HepG2 (cell line): ENCODE measurements around the gene SPOP.

Source experiments
- MAF1 ChIP-seq: sonication (generic); formaldehyde crosslinking; IDR thresholded peaks from 2 replicates; pipeline ENCODE4 v1.5.0; 2020; ENCODE audit warnings: missing genetic modification reagents, borderline replicate concordance
- MXI1 ChIP-seq: IDR thresholded peaks from 3 replicates; pipeline ENCODE4 v1.6.1; 2012; ENCODE audit warnings: low read depth, low read length, inconsistent platforms, borderline replicate concordance
- POLR2AphosphoS5 ChIP-seq: IDR thresholded peaks from 2 replicates; pipeline ENCODE4 v1.6.1; 2012; ENCODE audit warnings: low read depth, low read length
- SP1 ChIP-seq, 2 experiments: fragments of 450-650 bp in 1 of 2; sonication (generic) in 1 of 2; formaldehyde crosslinking in 1 of 2; IDR thresholded peaks; 2 replicates each; pipeline versions ENCODE4 v1.4.0 to v1.6.1; 2016 to 2020; ENCODE audit warnings: missing genetic modification reagents in 1 of 2
- ZFX ChIP-seq: sonication (generic); formaldehyde crosslinking; IDR thresholded peaks from 2 replicates; pipeline ENCODE4 v1.4.0; 2020; ENCODE audit warnings: mild to moderate bottlenecking, low read depth, missing genetic modification reagents, moderate library complexity
- ZNF841 ChIP-seq: sonication (generic); formaldehyde crosslinking; IDR thresholded peaks from 2 replicates; pipeline ENCODE4 v1.8.1; 2023; ENCODE audit warnings: missing genetic modification reagents, borderline replicate concordance
- TF ChIP-seq, protein P1 (sequence below): IDR thresholded peaks from 2 replicates; pipeline ENCODE4 v1.6.1; 2016
- TF ChIP-seq, protein P2 (sequence below): sonication (generic); formaldehyde crosslinking; IDR thresholded peaks from 2 replicates; pipeline ENCODE4 v1.8.1; 2023; ENCODE audit warnings: mild to moderate bottlenecking, inconsistent platforms, moderate library complexity, missing genetic modification reagents, borderline replicate concordance
- TF ChIP-seq, protein P3 (sequence below): sonication (generic); formaldehyde crosslinking; IDR thresholded peaks from 2 replicates; pipeline ENCODE4 v1.5.0; 2020; ENCODE audit warnings: mild to moderate bottlenecking, missing genetic modification reagents, moderate library complexity

DNA sequence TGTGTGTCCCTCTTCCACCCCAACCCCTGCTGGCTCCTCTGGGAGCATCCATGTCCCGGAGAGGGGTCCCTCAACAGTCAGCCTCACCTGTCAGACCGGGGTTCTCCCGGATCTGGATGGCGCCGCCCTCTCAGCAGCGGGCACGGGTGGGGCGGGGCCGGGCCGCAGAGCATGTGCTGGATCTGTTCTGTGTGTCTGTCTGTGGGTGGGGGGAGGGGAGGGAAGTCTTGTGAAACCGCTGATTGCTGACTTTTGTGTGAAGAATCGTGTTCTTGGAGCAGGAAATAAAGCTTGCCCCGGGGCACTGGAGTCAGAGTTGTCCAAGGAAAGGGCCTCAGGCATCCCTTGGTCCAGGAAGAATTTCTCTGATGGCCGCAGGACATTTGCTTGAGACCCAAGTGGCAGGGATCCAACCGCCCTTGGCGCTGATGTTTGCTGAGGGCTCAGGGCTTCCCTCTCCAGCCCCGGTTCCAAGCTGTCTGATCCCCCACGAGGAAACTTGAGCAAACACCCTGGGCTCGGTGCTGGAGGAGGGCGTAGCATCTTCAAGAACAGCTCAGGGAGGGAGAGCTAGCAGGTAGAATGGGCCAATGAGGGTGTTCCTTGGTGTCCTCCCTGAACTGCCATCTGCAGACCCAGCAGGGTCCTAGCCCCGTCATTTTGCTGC lies 97.7 kb downstream of the SPOP start:
- TF ChIP-seq, protein P1, sequence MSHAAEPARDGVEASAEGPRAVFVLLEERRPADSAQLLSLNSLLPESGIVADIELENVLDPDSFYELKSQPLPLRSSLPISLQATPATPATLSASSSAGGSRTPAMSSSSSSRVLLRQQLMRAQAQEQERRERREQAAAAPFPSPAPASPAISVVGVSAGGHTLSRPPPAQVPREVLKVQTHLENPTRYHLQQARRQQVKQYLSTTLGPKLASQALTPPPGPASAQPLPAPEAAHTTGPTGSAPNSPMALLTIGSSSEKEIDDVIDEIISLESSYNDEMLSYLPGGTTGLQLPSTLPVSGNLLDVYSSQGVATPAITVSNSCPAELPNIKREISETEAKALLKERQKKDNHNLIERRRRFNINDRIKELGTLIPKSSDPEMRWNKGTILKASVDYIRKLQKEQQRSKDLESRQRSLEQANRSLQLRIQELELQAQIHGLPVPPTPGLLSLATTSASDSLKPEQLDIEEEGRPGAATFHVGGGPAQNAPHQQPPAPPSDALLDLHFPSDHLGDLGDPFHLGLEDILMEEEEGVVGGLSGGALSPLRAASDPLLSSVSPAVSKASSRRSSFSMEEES (CRISPR knock-in tag): no peak
- no peak for TF ChIP-seq MXI1
- TF ChIP-seq ZFX (CRISPR knock-in tag): no peak
- TF ChIP-seq, protein P2, sequence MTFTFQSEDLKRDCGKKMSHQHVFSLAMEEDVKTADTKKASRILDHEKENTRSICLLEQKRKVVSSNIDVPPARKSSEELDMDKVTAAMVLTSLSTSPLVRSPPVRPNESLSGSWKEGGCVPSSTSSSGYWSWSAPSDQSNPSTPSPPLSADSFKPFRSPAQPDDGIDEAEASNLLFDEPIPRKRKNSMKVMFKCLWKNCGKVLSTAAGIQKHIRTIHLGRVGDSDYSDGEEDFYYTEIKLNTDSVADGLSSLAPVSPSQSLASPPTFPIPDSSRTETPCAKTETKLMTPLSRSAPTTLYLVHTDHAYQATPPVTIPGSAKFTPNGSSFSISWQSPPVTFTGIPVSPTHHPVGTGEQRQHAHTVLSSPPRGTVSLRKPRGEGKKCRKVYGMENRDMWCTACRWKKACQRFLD (CRISPR knock-in tag): no peak
- no peak for TF ChIP-seq POLR2AphosphoS5
- no peak for TF ChIP-seq ZNF841 (CRISPR knock-in tag)
- TF ChIP-seq, protein P3, sequence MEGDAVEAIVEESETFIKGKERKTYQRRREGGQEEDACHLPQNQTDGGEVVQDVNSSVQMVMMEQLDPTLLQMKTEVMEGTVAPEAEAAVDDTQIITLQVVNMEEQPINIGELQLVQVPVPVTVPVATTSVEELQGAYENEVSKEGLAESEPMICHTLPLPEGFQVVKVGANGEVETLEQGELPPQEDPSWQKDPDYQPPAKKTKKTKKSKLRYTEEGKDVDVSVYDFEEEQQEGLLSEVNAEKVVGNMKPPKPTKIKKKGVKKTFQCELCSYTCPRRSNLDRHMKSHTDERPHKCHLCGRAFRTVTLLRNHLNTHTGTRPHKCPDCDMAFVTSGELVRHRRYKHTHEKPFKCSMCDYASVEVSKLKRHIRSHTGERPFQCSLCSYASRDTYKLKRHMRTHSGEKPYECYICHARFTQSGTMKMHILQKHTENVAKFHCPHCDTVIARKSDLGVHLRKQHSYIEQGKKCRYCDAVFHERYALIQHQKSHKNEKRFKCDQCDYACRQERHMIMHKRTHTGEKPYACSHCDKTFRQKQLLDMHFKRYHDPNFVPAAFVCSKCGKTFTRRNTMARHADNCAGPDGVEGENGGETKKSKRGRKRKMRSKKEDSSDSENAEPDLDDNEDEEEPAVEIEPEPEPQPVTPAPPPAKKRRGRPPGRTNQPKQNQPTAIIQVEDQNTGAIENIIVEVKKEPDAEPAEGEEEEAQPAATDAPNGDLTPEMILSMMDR (CRISPR knock-in tag): no peak
- TF ChIP-seq MAF1 (CRISPR knock-in tag): no peak
- TF ChIP-seq SP1 (IDR thresholded peaks at IDR 0.05): no peak
- no peak for TF ChIP-seq SP1 (CRISPR knock-in tag; IDR thresholded peaks at IDR 0.05)
